Upper lobe of left lung (tissue), 6 donors: ENCODE measurements around the gene ADIPOQ. TPM values are rescaled to one million over a fixed set of nuclear protein-coding genes. Genes with fewer than 3 reads are reported as not detected.
"Not testable (repeated sequence)": the region's sequence is repeated elsewhere in the genome, so short reads cannot be mapped to it uniquely, and the experiment has no call there.

Experiments used
- ATAC-seq, 2 donors: fragments of 200-7000 bp; cut with Tn5 transposase; one replicate each; pipeline ENCODE4 v1.9.1; 2022; ENCODE audit warnings: mild to moderate bottlenecking in 2 of 2, moderate library complexity in 2 of 2; ENCODE audit not compliant: low FRiP score in 2 of 2
- DNase-seq, 2 donors: peaks; one replicate each; pipeline ENCODE4 v3.0.0-alpha.2; 2019 to 2020
- H3K27ac ChIP-seq, 4 donors: fragments of 200-600 bp; sonication (generic); one replicate each; pipeline ENCODE4 v1.5.1; 2016 to 2019
- H3K27me3 ChIP-seq, 4 donors: fragments of 200-600 bp; sonication (generic); one replicate each; pipeline ENCODE4 v1.5.1; 2017 to 2019
- H3K36me3 ChIP-seq, 4 donors: fragments of 200-600 bp; sonication (generic); one replicate each; pipeline ENCODE4 v1.5.1; 2016 to 2019
- H3K4me1 ChIP-seq, 4 donors: fragments of 200-600 bp; sonication (generic); one replicate each; pipeline ENCODE4 v1.5.1; 2018 to 2019
- H3K4me3 ChIP-seq, 4 donors: fragments of 200-600 bp; sonication (generic); one replicate each; pipeline ENCODE4 v1.5.1; 2017 to 2019; ENCODE audit warnings: mild to moderate bottlenecking in 2 of 4, moderate library complexity in 1 of 4
- H3K9me3 ChIP-seq, 4 donors: fragments of 200-600 bp; sonication (generic); one replicate each; pipeline ENCODE4 v1.5.1; 2018 to 2019
- EP300 ChIP-seq, 4 donors: sonication (generic); formaldehyde crosslinking; IDR thresholded peaks; one replicate each; pipeline ENCODE4 v1.5.1; 2017; ENCODE audit warnings: antibody characterized with exemption in 4 of 4, control low read depth in 2 of 4
- POLR2A ChIP-seq, 4 donors: fragments of 450-650 bp; IDR thresholded peaks; one replicate each; pipeline ENCODE4 v1.5.1; 2016 to 2017; ENCODE audit warnings: antibody characterized with exemption in 4 of 4, mild to moderate bottlenecking in 2 of 4
- POLR2AphosphoS5 ChIP-seq, 2 donors: sonication (generic); formaldehyde crosslinking; IDR thresholded peaks; one replicate each; pipeline ENCODE4 v1.5.1; 2017; ENCODE audit warnings: antibody characterized with exemption in 2 of 2
- WGBS, 2 donors: methylation state at CpG; one replicate each; pipeline ENCODE4 v1.1.5; 2017 to 2018; 5-methylcytosine and 5-hydroxymethylcytosine counted together
- total RNA-seq, 6 donors: library from RNA; depleted of rRNA in 4 of 6; stranded (reverse); fragments of >200 nt in 4 of 6; gene quantifications; one replicate each; pipeline versions ENCODE4 v1.1.0 to v1.2.1, GENCODE V29; 2016 to 2021
- TF ChIP-seq, protein P1 (sequence below), 6 experiments: fragments of 450-650 bp in 4 of 6; fragments of 200-600 bp in 2 of 6; sonication (generic) in 2 of 6; IDR thresholded peaks; one replicate each; pipeline ENCODE4 v1.5.1; 2016 to 2019; ENCODE audit warnings: antibody characterized with exemption in 6 of 6
- donor health status: DM: no; HTN: no; CAD: no; lungs with moderate emphysema.
- donor health status: DM: no; HTN: yes; CAD: no; lungs with severe emphysema.

ADIPOQ gene
- total RNA-seq, 6 donors from 2014 or later = 0.20 TPM; not detected in 5

DNA sequence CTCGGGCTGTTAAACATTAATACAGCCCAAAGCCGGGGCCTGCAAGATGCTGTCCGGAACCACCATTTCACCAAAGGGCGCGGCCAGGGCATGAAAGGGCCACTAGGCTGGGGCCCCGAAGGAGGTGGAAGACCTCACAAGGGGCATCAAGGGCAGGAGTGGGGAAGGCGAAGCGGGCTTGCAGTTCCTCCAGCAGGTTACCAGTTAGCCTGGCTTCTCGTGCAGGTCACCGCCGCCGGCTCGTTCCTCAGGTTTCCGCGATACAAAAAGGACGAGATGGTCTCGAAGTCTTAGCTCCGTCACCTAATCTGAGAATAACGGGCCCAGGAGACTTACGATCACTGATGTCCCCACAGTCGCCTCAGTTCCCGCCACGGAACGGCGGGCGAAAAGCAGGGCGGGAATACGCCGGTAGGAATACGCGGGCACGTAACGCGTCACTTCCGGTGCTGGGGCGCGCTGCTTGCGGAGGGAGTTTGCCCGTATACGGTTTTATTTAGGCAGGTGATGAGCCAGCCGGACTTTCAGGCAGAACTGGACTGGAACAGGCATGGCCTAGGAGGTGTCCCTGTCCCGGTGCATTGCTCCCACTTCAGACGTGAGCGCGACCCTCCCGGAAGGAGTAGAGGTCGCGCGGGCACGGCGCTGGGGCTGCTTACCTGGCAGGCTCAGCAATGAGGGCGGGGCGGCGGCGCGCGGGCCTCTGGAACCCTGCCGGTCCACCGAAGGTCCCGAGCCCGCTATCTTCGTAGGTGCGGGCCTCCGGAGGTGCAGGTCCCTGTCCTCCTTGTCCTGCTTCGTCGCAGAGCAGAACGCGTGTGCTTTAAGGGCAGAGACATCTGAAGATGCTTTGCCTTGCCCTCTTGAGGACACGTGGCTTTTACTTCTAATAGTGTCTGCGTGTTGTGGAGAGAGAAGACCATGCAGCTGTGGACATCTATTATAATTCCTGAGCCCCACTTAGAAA is 36.1 kb upstream of the ADIPOQ start, which contains the start of gene RFC4:
Gene RFC4 (minus strand): TSS at position 394 of the 967 bp plus-strand sequence. CDS start 1,769 bp downstream, outside the sequence.
- Histone ChIP-seq H3K27me3 (no peaks in the 10 kb centered on the region), H3K36me3 (peaks cover 0 to 14% (median 2%) of the 10 kb centered on the region in 4 donors), H3K4me1 (peaks cover 9 to 18% (median 15%) of the 10 kb centered on the region in 4 donors), H3K27ac (peak within 1 kb of the TSS; percentile 83 to 91 (median 85)), H3K4me3 (peak within 1 kb of the TSS; percentile 31 to 85 (median 76)), H3K9me3 (no peaks in the 10 kb centered on the region)
- WGBS, 2 donors = 1 to 3% methylated on average over 8 to 48 of the region's 70 CpGs
- TF ChIP-seq, protein P1, sequence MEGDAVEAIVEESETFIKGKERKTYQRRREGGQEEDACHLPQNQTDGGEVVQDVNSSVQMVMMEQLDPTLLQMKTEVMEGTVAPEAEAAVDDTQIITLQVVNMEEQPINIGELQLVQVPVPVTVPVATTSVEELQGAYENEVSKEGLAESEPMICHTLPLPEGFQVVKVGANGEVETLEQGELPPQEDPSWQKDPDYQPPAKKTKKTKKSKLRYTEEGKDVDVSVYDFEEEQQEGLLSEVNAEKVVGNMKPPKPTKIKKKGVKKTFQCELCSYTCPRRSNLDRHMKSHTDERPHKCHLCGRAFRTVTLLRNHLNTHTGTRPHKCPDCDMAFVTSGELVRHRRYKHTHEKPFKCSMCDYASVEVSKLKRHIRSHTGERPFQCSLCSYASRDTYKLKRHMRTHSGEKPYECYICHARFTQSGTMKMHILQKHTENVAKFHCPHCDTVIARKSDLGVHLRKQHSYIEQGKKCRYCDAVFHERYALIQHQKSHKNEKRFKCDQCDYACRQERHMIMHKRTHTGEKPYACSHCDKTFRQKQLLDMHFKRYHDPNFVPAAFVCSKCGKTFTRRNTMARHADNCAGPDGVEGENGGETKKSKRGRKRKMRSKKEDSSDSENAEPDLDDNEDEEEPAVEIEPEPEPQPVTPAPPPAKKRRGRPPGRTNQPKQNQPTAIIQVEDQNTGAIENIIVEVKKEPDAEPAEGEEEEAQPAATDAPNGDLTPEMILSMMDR (IDR thresholded peaks at IDR 0.05) = no peak
- TF ChIP-seq POLR2AphosphoS5 (IDR thresholded peaks at IDR 0.05) (peak; percentile 76 to 84), POLR2A (IDR thresholded peaks at IDR 0.05) (peak in 3 of 4 donors; percentile 9 to 72 (median 53)), EP300 (IDR thresholded peaks at IDR 0.05) (no peak)
- DNase-seq (peak; percentile 88 to 96), ATAC-seq (peak; percentile 93 to 97)

- H3K4me3 ChIP-seq = peak overlapping the region in 2 of 4 donors; percentile 85
- H3K9me3 ChIP-seq = no peaks in the 10 kb centered on the region
- TF ChIP-seq, protein P1 (IDR thresholded peaks at IDR 0.05) = no peak
- no peaks in the 10 kb centered on the region for H3K27me3 ChIP-seq
- DNase-seq (no peak), ATAC-seq (no peak)
- 44 to 52% methylated on average over 5 of the region's 5 CpGs for WGBS, 2 donors
- peaks cover 0 to 13% (median 2%) of the 10 kb centered on the region in 4 donors for H3K36me3 ChIP-seq
- H3K4me1 ChIP-seq = peaks cover 9 to 18% (median 15%) of the 10 kb centered on the region in 4 donors
- H3K27ac ChIP-seq = peak overlapping the region in 2 of 4 donors; percentile 83 to 85
These were observed 35.3 kb upstream of the ADIPOQ start for GRCh38 chr3:186807231-186807630.

DNA sequence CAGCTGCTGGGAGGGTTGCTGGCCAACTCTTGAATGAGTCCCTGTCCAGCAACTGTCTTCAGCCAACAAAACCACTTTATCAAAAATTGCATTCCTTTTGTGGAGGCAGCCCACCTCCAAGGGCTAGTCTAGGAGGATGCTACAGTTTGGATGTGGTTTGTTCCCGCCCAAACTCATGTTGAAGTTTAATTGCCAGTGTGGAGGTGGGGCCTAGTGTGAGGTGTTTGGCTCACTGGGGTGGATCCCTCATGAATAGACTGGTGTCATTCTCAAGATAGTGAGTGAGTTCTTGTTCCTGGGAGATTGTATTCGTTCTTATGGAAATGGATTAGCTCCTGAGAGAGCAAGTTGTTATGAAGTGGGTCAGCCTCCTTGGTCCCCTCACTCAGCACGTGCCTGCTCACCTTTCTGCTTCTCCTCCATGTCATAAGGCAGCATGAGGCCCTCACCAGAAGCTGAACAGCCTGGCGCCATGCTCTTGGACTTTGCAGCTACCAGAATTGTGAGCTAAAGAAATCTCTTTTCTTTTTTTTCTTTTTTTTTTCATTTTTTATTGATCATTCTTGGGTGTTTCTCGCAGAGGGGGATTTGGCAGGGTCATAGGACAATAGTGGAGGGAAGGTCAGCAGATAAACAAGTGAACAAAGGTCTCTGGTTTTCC is 32.0 kb upstream of the ADIPOQ start:
- TF ChIP-seq POLR2A (IDR thresholded peaks at IDR 0.05) (no peak), EP300 (IDR thresholded peaks at IDR 0.05) (no peak), POLR2AphosphoS5 (IDR thresholded peaks at IDR 0.05) (no peak)
- TF ChIP-seq, protein P1 (IDR thresholded peaks at IDR 0.05) = no peak
- DNase-seq (no peak), ATAC-seq (no peak)
- 85 to 91% methylated on average over 5 of the region's 5 CpGs for WGBS, 2 donors
- Histone ChIP-seq H3K27ac (no peak overlapping the region), H3K4me1 (peaks cover 3 to 11% (median 11%) of the 10 kb centered on the region in 4 donors), H3K27me3 (no peaks in the 10 kb centered on the region), H3K36me3 (no peaks in the 10 kb centered on the region), H3K4me3 (no peak overlapping the region), H3K9me3 (no peaks in the 10 kb centered on the region)

DNA sequence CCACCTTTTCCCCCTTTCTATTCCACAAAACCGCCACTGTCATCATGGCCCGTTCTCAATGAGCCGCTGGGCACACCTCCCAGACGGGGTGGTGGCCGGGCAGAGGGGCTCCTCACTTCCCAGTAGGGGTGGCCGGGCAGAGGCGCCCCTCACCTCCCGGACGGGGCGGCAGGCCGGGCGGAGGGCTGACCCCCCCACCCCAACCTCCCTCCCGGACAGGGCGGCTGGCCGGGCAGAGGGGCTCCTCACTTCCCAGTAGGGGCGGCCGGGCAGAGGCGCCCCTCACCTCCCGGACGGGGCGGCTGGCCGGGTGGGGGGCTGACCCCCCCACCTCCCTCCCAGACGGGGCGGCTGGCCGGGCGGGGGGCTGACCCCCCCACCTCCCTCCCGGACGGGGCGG is 31.2 kb upstream of the ADIPOQ start:
- not testable (repeated sequence) for H3K4me3 ChIP-seq, H3K27ac ChIP-seq, ATAC-seq, H3K27me3 ChIP-seq, H3K36me3 ChIP-seq, H3K4me1 ChIP-seq, H3K9me3 ChIP-seq
- peak in 1 of 2 donors; percentile 52 for DNase-seq
- WGBS, 2 donors = 88 to 90% methylated on average over 3 to 7 of the region's 29 CpGs

DNA sequence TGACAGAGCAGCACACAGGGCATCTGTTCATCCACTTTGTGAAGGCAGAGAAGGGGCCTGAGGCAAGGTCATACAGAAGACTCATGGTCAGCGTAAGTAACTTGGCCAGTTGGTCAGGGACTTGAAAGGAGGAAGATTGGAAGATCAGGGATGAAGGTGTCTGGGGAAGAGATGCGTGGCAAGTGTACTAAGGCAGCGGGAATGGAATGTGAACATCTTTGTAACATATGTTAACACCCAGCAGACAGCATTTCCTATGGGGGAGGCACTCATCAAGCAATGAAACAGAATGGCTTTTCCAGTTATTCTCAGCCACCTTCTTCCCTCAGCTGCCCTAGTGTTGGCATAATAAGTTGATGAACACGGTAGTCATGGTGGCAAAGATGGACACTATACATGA is 28.4 kb upstream of the ADIPOQ start:
- no peaks in the 10 kb centered on the region for H3K27me3 ChIP-seq
- no peak for ATAC-seq
- no peaks in the 10 kb centered on the region for H3K9me3 ChIP-seq
- no peak overlapping the region for H3K27ac ChIP-seq
- no peak for DNase-seq
- H3K4me3 ChIP-seq = no peak overlapping the region
- no peaks in the 10 kb centered on the region for H3K4me1 ChIP-seq
- WGBS, 2 donors = 80 to 90% methylated on average over 4 of the region's 4 CpGs
- TF ChIP-seq, protein P1 (IDR thresholded peaks at IDR 0.05) = no peak
- TF ChIP-seq POLR2A (IDR thresholded peaks at IDR 0.05) (no peak), EP300 (IDR thresholded peaks at IDR 0.05) (no peak), POLR2AphosphoS5 (IDR thresholded peaks at IDR 0.05) (no peak)
- H3K36me3 ChIP-seq = no peaks in the 10 kb centered on the region
